ENCODE results near the gene PSG3.
"Not testable (repeated sequence)": the region's sequence is repeated elsewhere in the genome, so short reads cannot be mapped to it uniquely, and the experiment has no call there.

PSG3 gene

GRCh38 chr19:42693760-42694350, 46.4 kb downstream of the PSG3 start:
- DNase-seq, result no peak

GRCh38 chr19:42683917-42684513, 56.3 kb downstream of the PSG3 start:
- DNase-seq, result no peak

GRCh38 chr19:42676326-42676725, 64.0 kb downstream of the PSG3 start:
- DNase-seq, result not testable (repeated sequence)

GRCh38 chr19:42674549-42674948, 65.7 kb downstream of the PSG3 start:
- not testable (repeated sequence) for DNase-seq
